IPS-NIHi11 (cell line): ENCODE measurements around the gene STK16.
A peak's percentile ranks its signal among the peaks of the same experiment; 100 is the strongest.
"Not testable (repeated sequence)": the region's sequence is repeated elsewhere in the genome, so short reads cannot be mapped to it uniquely, and the experiment has no call there.

Experiments
- DNase-seq: peaks from one replicate; pipeline ENCODE4 v3.0.0; 2012; ENCODE audit warnings: mixed read lengths, low spot score

STK16 gene, protein sequence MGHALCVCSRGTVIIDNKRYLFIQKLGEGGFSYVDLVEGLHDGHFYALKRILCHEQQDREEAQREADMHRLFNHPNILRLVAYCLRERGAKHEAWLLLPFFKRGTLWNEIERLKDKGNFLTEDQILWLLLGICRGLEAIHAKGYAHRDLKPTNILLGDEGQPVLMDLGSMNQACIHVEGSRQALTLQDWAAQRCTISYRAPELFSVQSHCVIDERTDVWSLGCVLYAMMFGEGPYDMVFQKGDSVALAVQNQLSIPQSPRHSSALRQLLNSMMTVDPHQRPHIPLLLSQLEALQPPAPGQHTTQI

DNA sequence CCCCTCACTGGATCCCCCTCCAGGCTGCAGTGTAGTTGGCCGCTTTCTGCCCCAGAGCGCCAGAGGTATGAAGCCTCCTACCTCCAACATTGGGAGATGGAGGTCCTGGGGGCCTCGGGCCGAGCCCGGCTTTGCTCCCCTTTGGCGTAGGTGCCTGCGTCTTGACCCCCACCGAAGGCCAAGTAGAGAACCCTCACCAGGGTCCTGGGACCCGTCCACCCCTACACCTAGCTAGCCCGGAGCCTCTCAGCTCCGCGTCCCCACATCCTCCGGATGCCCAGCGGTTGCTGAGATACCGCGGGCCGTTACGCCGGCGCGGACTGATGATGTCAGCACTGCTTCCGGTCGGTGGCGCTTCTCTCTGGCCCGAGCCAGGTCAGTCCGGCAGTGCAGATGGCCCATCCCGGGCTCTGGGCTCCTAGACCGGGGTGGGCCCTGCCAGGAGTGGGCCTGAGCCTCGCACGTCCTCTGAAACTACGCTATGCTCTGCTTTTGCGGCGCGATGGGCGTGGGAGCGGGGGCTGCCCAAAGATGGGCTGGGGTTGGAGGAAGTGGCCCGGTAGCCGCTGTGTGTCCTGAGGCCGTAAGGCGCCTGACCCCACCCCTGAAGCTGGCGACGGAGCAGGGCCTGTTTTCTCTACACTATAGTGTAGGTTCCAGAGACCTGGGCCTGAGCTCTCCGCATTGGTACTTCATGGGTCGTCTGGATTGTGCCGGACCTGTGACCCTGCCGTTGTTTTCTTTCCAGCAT lies at the start of gene STK16, which contains the start of gene GLB1L:
TSS of gene STK16 (plus strand) at position 332 of the 751 bp plus-strand sequence. CDS start 521 bp downstream, outside the sequence.
TSS of gene GLB1L (minus strand) at position 297 of the 751 bp plus-strand sequence. CDS start 1,871 bp downstream, outside the sequence.
- DNase-seq: peak; percentile 98

- DNase-seq: no peak
These were observed 47.9 kb upstream of the STK16 start for GRCh38 chr2:219197388-219197787.

DNA sequence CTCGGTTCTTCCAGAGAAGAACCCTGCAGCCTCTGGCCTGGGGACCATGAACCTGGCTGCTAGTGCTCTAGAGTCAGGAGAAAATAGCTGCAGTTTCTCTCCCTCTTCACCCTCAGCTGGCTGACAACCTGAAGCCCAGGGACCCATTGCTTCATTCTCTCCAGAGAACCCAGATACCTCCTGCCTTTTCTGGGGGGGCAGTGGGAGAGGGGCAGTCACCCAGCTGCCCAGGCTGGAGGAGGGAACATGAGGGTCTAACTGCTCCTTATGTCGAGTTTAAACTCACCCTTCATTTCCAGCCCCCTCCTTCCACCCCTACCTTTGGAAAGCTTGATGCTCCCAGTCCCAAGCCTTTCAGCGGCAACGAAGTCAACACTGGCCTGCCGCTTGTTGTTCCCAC lies 46.3 kb upstream of the STK16 start:
- no peak for DNase-seq

- no peak for DNase-seq
These were observed 45.6 kb upstream of the STK16 start for GRCh38 chr2:219199470-219200211.

DNA sequence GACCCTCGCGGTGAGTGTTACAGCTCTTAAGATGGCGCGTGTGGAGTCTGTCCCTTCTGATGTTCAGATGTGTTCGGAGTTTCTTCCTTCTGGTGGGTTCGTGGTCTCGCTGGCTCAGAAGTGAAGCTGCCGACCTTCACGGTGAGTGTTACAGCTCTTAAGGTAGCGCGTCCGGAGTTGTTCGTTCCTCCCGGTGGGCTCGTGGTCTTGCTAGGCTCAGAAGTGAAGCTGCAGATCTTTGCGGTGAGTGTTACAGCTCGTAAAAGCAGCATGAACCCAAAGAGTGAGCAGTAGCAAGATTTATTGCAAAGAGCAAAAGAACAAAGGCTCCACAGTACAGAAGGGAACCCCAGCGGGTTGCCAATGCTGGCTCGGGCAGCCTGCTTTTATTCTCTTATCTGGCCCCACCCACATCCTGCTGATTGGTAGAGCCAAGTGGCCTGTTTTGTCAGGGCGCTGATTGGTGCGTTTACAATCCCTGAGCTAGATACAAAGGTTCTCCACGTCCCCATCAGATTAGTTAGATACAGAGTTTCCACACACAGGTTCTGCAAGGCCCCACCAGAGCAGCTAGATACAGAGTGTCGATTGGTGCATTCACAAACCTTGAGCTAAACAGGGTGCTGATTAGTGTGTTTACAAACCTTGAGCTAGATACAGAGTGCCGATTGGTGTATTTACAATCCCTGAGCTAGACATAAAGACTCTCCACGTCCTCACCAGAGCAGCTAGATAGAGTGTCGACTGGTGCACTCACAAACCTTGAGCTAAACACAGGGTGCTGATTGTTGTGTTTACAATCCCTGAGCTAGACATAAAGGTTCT lies 44.6 kb upstream of the STK16 start:
- DNase-seq: not testable (repeated sequence)

DNA sequence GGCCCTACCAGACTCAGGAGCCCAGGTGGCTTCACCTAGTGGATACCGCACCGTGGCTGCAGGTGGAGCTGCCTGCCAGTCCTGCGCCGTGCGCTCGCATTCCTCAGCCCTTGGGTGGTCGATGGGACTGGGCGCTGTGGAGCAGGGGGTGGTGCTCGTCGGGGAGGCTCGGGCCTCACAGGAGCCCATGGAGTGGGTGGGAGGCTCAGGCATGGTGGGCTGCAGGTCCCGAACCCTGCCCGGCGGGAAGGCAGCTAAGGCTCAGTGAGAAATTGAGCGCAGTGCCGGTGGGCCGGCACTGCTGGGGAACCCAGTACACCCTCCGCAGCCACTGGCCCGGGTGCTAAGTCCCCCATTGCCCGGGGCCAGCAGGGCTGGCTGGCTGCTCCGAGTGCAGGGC lies 43.9 kb upstream of the STK16 start:
- DNase-seq: not testable (repeated sequence)

DNA sequence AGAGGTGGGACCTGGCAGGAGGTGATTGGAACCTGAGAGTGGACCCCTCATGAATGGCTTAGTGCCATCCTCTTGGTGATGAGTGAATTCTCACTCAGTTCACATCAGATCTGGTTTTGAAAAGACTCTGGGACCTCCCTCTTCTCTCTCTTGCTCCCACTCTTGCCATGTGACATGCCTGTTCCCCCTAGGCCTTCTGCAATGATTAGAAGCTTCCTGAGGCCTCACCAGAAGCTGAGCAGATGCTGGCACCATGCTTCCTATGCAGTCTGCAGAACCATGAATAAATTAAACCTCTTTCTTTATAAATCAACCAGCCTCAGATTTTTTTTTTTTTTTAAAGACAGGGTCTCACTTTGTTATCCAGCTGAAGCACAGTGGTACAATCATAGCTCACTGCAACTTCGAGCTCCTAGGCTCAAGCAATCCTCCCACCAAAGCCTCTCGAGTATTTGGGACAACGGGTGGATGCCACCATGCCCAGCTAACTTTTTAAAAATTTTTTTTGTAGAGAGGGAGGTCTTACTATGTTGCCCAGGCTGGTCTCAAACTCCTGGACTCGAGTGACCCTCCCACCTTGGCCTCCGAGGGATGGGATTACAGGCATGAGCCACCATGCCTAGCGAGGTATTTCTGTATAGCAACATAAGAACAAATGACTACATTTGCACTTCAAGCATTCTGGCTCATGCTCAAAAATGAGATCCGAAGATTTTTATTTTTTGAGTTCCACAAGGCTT lies 40.7 kb upstream of the STK16 start:
- DNase-seq: no peak

DNA sequence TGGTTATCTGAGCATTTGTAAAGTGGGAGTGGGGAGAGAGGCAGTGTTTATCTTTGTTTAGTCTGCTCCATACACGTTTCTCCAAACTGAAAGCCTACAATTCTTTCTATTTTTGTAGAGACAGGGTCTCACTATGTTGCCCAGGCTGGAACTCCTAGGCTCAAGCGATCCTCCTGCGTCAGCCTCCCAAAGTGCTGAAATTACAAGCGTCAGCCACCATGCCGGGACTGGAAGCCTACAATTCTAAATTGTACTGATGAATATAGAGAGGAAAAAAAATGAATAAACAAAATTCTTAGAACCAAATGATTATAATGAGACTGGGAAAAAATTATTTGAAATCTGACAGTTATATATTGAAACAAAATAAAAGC lies 40.1 kb upstream of the STK16 start:
- DNase-seq: no peak

- DNase-seq: no peak
These were observed 39.3 kb upstream of the STK16 start for GRCh38 chr2:219205981-219206327.

DNA sequence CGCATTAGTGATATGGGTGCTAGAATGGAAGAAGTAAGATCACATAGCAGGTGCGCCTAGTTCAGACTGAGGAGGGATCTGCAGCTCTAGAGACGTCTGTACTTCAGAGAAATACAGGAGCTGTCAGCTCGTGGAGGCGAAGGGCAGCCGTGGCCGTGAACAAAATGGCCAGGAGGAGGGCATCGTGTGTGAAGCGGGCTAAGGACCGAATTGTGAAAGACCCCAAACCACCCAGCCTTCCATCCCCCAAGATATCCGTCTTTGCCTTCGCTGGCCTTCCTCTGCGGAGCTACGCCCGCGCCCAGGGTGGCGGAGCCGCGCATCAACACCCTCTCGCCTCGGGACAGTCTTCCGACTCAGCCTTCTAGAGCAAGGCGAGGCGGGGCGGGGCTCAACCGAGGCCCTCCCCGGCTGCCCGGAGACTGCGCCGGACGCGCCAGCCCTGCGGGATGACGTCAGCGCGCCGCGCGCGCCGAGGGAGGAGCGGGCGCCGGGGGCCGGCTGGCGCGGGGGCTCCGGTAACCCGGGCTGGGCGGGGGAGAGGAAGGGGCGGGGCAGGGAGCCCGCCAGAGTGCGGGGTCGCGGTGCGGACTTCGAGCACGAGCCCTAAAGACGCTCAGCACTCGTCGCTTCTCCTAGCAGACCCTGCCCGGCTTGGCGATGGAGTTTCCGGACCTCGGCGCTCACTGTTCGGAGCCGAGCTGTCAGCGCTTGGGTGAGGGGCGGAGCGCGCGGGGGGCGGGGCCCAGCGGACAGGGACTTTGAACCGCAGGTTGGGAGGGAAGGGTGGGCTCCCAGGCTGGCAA lies 38.7 kb upstream of the STK16 start, which contains the start of gene ZFAND2B:
TSS of gene ZFAND2B (plus strand) at position 455 of the 806 bp plus-strand sequence. CDS start at position 661, 206 bp downstream.
- DNase-seq: peak; percentile 100

DNA sequence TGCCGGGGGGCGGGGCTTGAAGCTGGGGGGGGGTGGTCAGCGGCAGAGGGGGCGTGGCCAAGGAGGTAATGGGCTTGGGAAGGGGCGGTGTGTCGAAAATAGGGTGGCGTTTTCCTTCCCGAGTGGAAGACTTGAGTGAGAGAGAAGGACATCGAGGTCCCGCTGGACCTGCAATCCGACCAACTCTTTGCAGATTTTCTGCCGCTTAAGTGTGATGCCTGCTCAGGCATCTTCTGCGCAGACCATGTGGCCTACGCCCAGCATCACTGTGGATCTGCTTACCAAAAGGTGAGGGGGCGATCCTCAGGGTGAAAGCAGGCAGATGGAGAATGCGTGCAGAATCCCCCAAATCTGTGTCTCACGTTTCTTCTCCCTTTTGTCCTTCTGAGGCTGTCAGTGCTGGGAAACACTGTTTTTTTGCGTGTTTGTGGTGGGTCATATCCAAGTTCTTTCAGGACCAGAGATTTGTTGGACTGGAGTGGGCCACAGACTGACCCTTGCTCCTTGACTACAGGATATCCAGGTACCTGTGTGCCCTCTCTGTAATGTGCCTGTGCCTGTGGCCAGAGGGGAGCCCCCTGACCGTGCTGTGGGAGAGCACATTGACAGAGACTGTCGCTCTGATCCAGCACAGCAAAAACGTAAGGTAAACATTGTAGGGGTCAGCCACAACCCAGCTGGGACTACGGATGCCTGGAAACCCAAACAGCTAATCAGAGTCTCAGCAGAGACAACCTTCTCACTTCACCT lies 38.0 kb upstream of the STK16 start:
- no peak for DNase-seq

DNA sequence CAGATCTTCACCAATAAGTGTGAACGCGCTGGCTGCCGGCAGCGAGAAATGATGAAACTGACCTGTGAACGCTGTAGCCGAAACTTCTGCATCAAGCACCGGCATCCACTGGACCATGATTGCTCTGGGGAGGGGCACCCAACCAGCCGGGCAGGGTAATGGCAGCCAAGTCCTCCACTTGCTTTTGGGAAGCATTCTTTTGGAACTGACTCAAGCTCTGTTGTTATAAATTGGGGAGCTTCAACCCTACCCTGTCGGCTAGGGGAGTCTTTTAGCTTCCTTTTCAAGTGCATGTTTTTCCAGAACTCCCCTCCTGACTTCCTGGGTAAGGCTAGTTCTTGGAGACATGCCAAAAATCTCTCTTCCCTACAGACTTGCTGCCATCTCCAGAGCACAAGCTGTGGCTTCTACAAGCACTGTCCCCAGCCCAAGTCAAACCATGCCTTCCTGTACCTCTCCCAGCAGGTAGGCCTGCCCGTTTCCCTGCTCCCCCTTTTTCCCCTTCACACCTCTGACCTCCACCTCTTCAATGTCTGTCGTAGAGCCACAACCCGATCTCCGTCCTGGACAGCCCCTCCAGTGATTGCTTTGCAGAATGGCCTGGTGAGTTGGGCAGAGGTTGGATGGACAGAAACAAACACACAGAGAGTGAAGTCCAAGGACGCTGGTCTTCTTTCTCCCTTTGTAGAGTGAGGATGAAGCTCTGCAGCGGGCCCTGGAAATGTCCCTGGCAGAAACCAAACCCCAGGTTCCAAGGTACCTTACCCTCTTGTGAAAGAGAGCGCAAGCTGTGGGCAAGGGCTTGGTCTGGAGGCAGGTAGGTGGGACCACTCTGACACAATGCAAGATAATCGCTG lies 37.2 kb upstream of the STK16 start:
- no peak for DNase-seq

- no peak for DNase-seq
These were observed 35.8 kb upstream of the STK16 start for GRCh38 chr2:219209236-219210195.

DNA sequence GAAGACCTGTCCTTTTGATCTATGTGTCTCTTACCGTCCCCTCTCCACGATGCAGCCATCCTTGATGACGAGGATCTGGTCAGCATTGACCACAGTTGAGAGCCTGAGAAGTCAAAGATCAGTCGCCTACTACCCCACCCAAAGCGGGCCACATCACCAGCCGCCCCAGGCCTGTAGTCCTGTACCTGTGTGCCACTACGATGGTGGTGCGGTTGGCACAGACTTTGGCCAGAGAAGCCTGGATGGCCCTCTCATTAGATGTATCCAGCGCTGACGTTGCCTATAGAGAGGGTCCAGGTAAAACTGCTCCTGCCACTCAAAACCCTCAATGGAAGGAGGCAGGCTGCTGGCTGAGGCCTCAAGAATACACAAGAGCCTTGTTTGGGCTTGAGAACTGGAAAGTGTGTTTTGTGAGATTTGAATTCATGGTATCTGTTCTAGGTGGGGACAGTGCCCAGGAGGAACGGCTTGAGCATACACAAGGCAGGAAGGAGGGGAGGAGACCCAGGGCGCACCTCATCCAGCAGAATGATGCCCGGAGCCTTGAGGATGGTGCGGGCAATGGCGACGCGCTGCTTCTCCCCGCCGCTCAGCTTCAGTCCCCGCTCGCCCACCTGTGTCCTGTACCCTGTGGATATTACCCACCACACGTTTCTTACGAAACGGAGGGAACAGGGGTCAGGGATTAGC lies 34.9 kb upstream of the STK16 start:
- no peak for DNase-seq

GRCh38 chr2:219210886-219211362 lies 34.4 kb upstream of the STK16 start:
- DNase-seq: no peak

DNA sequence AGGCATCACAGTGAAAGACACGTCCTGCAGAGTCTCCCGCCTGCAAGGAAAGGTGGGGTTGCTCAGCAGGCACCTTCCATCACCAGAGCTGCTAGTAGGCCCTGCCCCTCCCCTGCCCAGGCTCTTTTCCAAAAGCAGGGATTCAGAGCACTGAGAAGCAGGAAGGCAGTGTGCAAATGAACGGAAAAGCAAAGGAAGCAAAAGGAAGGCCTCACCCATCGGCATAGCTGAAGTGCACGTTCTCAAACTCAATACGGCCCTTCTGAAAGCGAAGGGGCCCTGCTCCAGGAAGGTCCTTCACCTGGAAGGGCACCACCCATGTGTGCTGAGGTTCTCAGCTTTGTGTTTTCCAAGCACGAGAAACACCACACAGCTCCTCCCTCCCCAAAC lies 32.3 kb upstream of the STK16 start:
- DNase-seq: no peak
